ENCODE data around the gene LPCAT3.

The LPCAT3 gene

GRCh38 chr12:6953442-6954315, 64.6 kb downstream of the LPCAT3 start:
- peak; percentile 70 for DNase-seq (ENCODE audit: low read depth, low spot score)

GRCh38 chr12:6952863-6953441, 65.3 kb downstream of the LPCAT3 start:
- DNase-seq (ENCODE audit: low read depth, low spot score): no peak

- no peak for DNase-seq (ENCODE audit: low read depth, low spot score)
Observed at GRCh38 chr12:6952121-6952862, 66.0 kb downstream of the LPCAT3 start.

- no peak for DNase-seq (ENCODE audit: low read depth, low spot score)
Observed at GRCh38 chr12:6951551-6952120, 66.6 kb downstream of the LPCAT3 start.

- no peak for DNase-seq (ENCODE audit: low read depth, low spot score)
Observed at GRCh38 chr12:6950811-6951540, 67.3 kb downstream of the LPCAT3 start, which contains the start of gene PTPN6. Gene PTPN6 (plus strand): TSS chr12:6951356. CDS start chr12:6951513, 157 bp downstream.

- DNase-seq (ENCODE audit: low read depth, low spot score): no peak
Observed at GRCh38 chr12:6950401-6950801, 67.9 kb downstream of the LPCAT3 start.

GRCh38 chr12:6948873-6949594, 69.2 kb downstream of the LPCAT3 start:
- no peak for DNase-seq (ENCODE audit: low read depth, low spot score)

- DNase-seq (ENCODE audit: low read depth, low spot score): no peak
Observed at GRCh38 chr12:6947615-6948014, 70.7 kb downstream of the LPCAT3 start.

- DNase-seq (ENCODE audit: low read depth, low spot score): no peak
Observed at GRCh38 chr12:6946920-6947374, 71.3 kb downstream of the LPCAT3 start.

- no peak for DNase-seq (ENCODE audit: low read depth, low spot score)
Observed at GRCh38 chr12:6946033-6946919, 72.0 kb downstream of the LPCAT3 start.

GRCh38 chr12:6945613-6946012, 72.7 kb downstream of the LPCAT3 start:
- no peak for DNase-seq (ENCODE audit: low read depth, low spot score)

GRCh38 chr12:6944381-6945186, 73.7 kb downstream of the LPCAT3 start:
- peak; percentile 81 for DNase-seq (ENCODE audit: low read depth, low spot score)

GRCh38 chr12:6943722-6944380, 74.4 kb downstream of the LPCAT3 start, which contains the start of the genes C12orf57 and RNU7-1:
Gene C12orf57 (plus strand): TSS chr12:6944022. CDS start chr12:6944122, 100 bp downstream.
Gene RNU7-1 (plus strand): TSS chr12:6943816.
- peak; percentile 61 for DNase-seq (ENCODE audit: low read depth, low spot score)

- peak; percentile 73 for DNase-seq (ENCODE audit: low read depth, low spot score)
Observed at GRCh38 chr12:6943389-6943721, 74.9 kb downstream of the LPCAT3 start.

- no peak for DNase-seq (ENCODE audit: low read depth, low spot score)
Observed at GRCh38 chr12:6942331-6942665, 76.0 kb downstream of the LPCAT3 start.

GRCh38 chr12:6941782-6942181, 76.5 kb downstream of the LPCAT3 start:
- DNase-seq (ENCODE audit: low read depth, low spot score): no peak

- no peak for DNase-seq (ENCODE audit: low read depth, low spot score)
Observed at GRCh38 chr12:6941267-6941666, 77.0 kb downstream of the LPCAT3 start.

- no peak for DNase-seq (ENCODE audit: low read depth, low spot score)
Observed at GRCh38 chr12:6939191-6939540, 79.1 kb downstream of the LPCAT3 start.
